Chondrocyte (in vitro differentiated cells): ENCODE data around the gene DPYD. TPM values are rescaled to one million over a fixed set of nuclear protein-coding genes. Genes with fewer than 3 reads are reported as not detected.

Experiments used
- DNase-seq: peaks from one replicate; pipeline ENCODE4 v3.0.0; 2021; ENCODE audit warnings: mixed read lengths, low spot score
- H3K27ac Mint-ChIP-seq: one replicate; pipeline ENCODE4 v1.8.0; 2021; ENCODE audit warnings: mild to moderate bottlenecking, moderate library complexity, mixed read lengths; ENCODE audit not compliant: unreplicated experiment
- H3K27me3 Mint-ChIP-seq: 2 replicates; pipeline ENCODE4 v1.8.0; 2021; ENCODE audit warnings: low read depth, mixed read lengths
- H3K36me3 Mint-ChIP-seq: 2 replicates; pipeline ENCODE4 v1.8.0; 2021; ENCODE audit warnings: low read depth, mixed read lengths
- H3K4me1 Mint-ChIP-seq: 2 replicates; pipeline ENCODE4 v1.8.0; 2021; ENCODE audit warnings: low read depth, mild to moderate bottlenecking, mixed read lengths
- H3K4me3 Mint-ChIP-seq: one replicate; pipeline ENCODE4 v1.8.0; 2021; ENCODE audit warnings: mild to moderate bottlenecking, moderate library complexity, mixed read lengths; ENCODE audit not compliant: unreplicated experiment
- H3K9me3 Mint-ChIP-seq: 2 replicates; pipeline ENCODE4 v1.8.0; 2021; ENCODE audit warnings: low read depth, mixed read lengths
- total RNA-seq: library from RNA; stranded (reverse); gene quantifications from 3 replicates; pipeline ENCODE4 v1.2.1, GENCODE V29; 2021
- TF ChIP-seq, protein P1 (sequence below): fragments of 200-600 bp; sonication (generic); IDR thresholded peaks from 2 replicates; pipeline ENCODE4 v1.5.0; 2021; ENCODE audit warnings: antibody characterized with exemption, mild to moderate bottlenecking, moderate library complexity

The DPYD gene
- total RNA-seq, 1 donor from 2014 or later = 5.3 TPM

DNA sequence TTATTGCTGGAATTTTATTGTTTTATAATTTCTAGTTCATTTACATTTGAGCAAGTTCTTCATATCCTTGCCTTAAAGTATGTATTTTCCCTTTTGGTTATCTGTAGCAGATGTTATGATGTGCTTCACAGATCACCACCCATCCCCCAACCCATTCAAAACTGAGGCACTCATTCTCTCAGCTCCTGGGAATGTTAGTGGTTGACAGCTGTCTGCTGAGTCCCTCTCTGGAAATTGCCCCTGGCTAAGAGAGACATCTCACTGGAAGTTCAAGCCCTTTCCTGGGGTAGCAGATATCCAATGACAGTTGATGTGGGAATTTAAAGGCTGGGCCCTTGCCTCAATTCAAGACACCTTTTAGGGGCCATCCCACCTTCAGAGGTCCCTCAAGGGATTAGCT lies 4.3 kb upstream of the DPYD start:
- DNase-seq = no peak
- peaks cover 8% of the 10 kb centered on the region for H3K4me1 Mint-ChIP-seq
- no peaks in the 10 kb centered on the region for H3K9me3 Mint-ChIP-seq
- H3K27ac Mint-ChIP-seq = no peak overlapping the region
- H3K4me3 Mint-ChIP-seq = no peak overlapping the region
- H3K27me3 Mint-ChIP-seq = no peaks in the 10 kb centered on the region
- TF ChIP-seq, protein P1, sequence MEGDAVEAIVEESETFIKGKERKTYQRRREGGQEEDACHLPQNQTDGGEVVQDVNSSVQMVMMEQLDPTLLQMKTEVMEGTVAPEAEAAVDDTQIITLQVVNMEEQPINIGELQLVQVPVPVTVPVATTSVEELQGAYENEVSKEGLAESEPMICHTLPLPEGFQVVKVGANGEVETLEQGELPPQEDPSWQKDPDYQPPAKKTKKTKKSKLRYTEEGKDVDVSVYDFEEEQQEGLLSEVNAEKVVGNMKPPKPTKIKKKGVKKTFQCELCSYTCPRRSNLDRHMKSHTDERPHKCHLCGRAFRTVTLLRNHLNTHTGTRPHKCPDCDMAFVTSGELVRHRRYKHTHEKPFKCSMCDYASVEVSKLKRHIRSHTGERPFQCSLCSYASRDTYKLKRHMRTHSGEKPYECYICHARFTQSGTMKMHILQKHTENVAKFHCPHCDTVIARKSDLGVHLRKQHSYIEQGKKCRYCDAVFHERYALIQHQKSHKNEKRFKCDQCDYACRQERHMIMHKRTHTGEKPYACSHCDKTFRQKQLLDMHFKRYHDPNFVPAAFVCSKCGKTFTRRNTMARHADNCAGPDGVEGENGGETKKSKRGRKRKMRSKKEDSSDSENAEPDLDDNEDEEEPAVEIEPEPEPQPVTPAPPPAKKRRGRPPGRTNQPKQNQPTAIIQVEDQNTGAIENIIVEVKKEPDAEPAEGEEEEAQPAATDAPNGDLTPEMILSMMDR = no peak
- no peaks in the 10 kb centered on the region for H3K36me3 Mint-ChIP-seq

DNA sequence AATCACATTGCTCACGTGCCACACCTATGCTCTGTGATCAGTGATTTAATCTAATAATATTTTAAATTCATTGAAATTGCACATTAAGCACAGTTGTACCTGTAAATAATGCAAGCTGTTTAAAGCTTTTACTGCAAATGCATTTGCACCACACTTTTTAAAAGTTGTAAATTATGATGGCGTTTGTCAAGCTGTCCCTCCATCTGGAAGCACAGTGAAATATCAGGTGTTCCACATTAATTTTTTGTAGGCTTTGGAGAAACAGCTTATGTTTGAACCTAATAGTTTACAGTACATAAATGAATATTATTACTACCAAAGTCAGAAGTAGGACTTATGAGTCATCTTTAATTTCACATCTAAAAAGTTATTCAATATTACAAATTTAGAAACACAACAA lies 3.0 kb upstream of the DPYD start:
- TF ChIP-seq, protein P1 = no peak
- Mint-ChIP-seq H3K9me3 (no peaks in the 10 kb centered on the region), H3K27ac (no peak overlapping the region), H3K4me3 (no peak overlapping the region), H3K36me3 (no peaks in the 10 kb centered on the region), H3K27me3 (no peaks in the 10 kb centered on the region), H3K4me1 (peaks cover 21% of the 10 kb centered on the region)
- no peak for DNase-seq

DNA sequence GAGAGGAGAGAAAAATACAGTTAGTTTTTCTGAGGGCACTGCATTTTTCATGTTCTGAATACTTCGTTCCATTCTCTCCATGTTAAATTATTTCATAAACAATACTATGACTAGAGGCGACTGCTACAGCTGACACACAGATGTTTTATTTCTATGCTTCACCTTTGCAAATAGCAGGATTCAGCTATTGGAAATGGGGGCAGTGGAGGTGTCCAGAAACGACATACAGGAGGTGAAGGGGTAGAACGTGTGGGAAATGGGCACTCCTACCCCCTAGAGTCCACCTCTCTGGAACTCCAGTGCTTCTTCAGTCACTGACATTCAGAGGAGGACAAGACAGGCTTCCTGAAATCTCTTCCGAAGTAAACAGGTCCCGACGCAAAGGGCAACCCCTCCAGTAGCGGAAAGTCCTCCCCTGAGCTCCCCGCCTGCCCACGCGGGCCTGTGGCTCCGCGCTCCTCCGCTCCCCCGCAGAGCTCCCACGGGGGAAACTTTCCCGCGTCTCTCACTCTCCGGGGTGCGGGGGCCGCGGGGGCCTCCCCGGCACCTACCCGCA lies 480 bp downstream of the DPYD start:
- Mint-ChIP-seq H3K27me3 (no peaks in the 10 kb centered on the region), H3K36me3 (no peaks in the 10 kb centered on the region), H3K4me1 (peaks cover 39% of the 10 kb centered on the region), H3K9me3 (no peaks in the 10 kb centered on the region), H3K4me3 (peak overlapping the region; percentile 93), H3K27ac (peak overlapping the region; percentile 94)
- DNase-seq = peak; percentile 65
- TF ChIP-seq, protein P1 = no peak

DNA sequence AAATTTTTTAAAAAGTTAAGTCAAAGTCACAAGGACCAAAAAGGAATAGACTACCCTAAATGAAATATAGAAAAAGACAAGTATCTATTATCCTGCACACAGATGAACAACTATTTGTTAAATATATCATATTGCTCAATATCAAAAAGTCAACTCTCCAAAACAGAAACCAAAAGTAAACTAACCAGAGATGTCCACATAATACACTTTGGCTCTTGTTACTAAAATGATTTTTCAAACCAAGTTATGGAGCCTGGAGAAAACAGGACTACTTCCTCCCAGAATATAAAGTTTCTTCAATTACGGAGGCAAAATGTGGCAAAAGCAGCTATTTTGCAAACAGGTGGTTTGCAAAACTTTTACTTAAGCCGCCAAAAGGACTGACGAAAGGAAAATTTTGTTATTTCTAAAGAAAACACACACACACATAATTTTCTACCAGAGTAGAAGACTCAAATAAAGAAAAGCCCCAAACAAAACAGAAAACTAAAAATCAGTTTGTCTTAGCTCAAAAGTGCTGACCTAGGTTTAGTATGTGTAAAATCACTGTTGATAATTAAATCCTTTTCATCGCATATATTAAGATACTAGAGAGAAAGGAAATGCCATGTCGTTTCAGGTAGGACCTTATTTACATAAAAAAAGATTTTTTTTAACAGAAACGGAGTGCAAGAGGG lies 1.1 kb downstream of the DPYD start:
- no peaks in the 10 kb centered on the region for H3K36me3 Mint-ChIP-seq
- peak overlapping the region; percentile 94 for H3K27ac Mint-ChIP-seq
- peak overlapping the region; percentile 93 for H3K4me3 Mint-ChIP-seq
- TF ChIP-seq, protein P1 = no peak
- peaks cover 39% of the 10 kb centered on the region for H3K4me1 Mint-ChIP-seq
- no peak for DNase-seq
- no peaks in the 10 kb centered on the region for H3K27me3 Mint-ChIP-seq
- H3K9me3 Mint-ChIP-seq = no peaks in the 10 kb centered on the region

DNA sequence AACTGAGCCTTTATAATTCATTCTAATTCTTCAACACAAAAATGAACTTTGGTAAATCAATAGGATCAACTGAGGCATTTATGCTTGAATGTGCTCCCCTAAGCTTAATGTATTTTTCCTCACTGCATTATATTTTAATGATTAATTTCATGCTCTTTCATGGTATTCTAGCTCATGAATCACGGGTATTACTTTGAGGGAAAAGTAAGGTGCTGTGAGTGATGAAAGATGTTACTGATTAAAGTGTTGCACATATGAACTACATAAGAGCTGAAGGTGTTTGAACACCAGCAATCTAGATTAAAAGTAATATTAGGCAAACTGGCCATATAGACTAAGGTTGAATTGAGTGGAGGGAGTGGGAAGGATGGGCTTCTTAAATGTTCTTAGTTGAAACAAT lies 1.9 kb downstream of the DPYD start:
- DNase-seq = no peak
- peak overlapping the region; percentile 93 for H3K4me3 Mint-ChIP-seq
- no peaks in the 10 kb centered on the region for H3K36me3 Mint-ChIP-seq
- H3K27me3 Mint-ChIP-seq = no peaks in the 10 kb centered on the region
- peaks cover 39% of the 10 kb centered on the region for H3K4me1 Mint-ChIP-seq
- TF ChIP-seq, protein P1 = no peak
- no peaks in the 10 kb centered on the region for H3K9me3 Mint-ChIP-seq
- peak overlapping the region; percentile 67 for H3K27ac Mint-ChIP-seq
